PFSK-1 (cell line): Measurements from ENCODE around the gene MGAT5.

ENCODE experiments used
- POLR2AphosphoS5 ChIP-seq: IDR thresholded peaks from 2 replicates; pipeline ENCODE4 v1.6.1; 2012; ENCODE audit warnings: low read depth, mild to moderate bottlenecking, control low read depth, low read length, moderate library complexity
- REST ChIP-seq, 2 experiments: IDR thresholded peaks; 2 replicates each; pipeline versions ENCODE4 v1.6.1 to v1.8.0; 2011 to 2012; ENCODE audit warnings: low read depth in 2 of 2, low read length in 2 of 2, control low read depth in 1 of 2, inconsistent platforms in 1 of 2, mild to moderate bottlenecking in 1 of 2, moderate library complexity in 1 of 2; ENCODE audit not compliant: insufficient read depth in 1 of 2
- TAF1 ChIP-seq: IDR thresholded peaks from 2 replicates; pipeline ENCODE4 v1.6.1; 2012; ENCODE audit warnings: low read length, control low read depth, borderline replicate concordance; ENCODE audit not compliant: insufficient read depth

- TF ChIP-seq TAF1: no peak
- TF ChIP-seq REST (IDR thresholded peaks at IDR 0.05; ENCODE audit: insufficient read depth in 1 of 2, low read depth in 2 of 2, low read length in 2 of 2): no peak
- TF ChIP-seq POLR2AphosphoS5: no peak
These were observed 199.6 kb downstream of the MGAT5 start for GRCh38 chr2:134453476-134453875.
